Endothelial cell of umbilical vein (primary cell): ENCODE results near the gene PPP1R3D.

Experiments
- EZH2 ChIP-seq: IDR thresholded peaks from 2 replicates; pipeline ENCODE4 v1.6.1; 2012; ENCODE audit warnings: borderline replicate concordance, low read depth, mild to moderate bottlenecking, moderate library complexity, low read length, inconsistent platforms; ENCODE audit not compliant: severe bottlenecking
- MYC ChIP-seq: IDR thresholded peaks from one replicate; pipeline ENCODE4 v1.6.1; 2011; ENCODE audit warnings: mild to moderate bottlenecking, low read depth, low read length
- POLR2A ChIP-seq: IDR thresholded peaks from 2 replicates; pipeline ENCODE4 v1.6.1; 2012; ENCODE audit warnings: low read depth, mild to moderate bottlenecking, control low read depth, low read length

DNA sequence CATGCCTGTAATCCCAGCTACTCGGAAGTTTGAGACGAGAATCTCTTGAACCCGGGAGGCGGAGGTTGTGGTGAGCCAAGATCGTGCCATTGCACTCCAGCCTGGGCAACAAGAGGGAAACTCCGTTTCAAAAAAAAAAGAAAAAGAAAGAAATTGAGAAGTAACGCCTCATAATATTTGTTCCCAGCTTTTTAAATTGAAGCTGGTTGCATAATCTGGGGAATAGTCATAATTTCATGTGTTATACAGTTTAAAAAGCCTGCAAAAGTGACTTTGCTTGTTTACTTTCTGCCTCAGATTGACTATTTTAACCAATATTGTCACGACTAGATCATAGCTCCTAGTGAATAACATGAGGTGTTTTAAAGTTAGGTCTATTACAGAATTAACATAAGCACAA lies 7.3 kb upstream of the PPP1R3D start:
- TF ChIP-seq EZH2 (no peak), POLR2A (no peak), MYC (no peak)
